ENCODE results near the gene TMEM212.

The TMEM212 gene
- total RNA-seq = 0 reads per million in 4 donors

GRCh38 chr3:171842864-171843518 lies at the start of gene TMEM212:
TSS of gene TMEM212 (plus strand) at chr3:171843349. CDS start at chr3:171843384, 35 bp downstream.
- DNase-seq = no peak

- no peak for DNase-seq
These were observed 46.4 kb upstream of the TMEM212 start for GRCh38 chr3:171796625-171797264.

GRCh38 chr3:171797265-171797679 lies 45.9 kb upstream of the TMEM212 start:
- no peak for DNase-seq

- no peak for DNase-seq
These were observed 45.3 kb upstream of the TMEM212 start for GRCh38 chr3:171797873-171798272.

GRCh38 chr3:171799501-171799900 lies 43.6 kb upstream of the TMEM212 start:
- no peak for DNase-seq

- no peak for DNase-seq
These were observed 41.2 kb upstream of the TMEM212 start for GRCh38 chr3:171801738-171802589.

GRCh38 chr3:171802590-171802956 lies 40.6 kb upstream of the TMEM212 start:
- DNase-seq = no peak

- DNase-seq = no peak
These were observed 40.1 kb upstream of the TMEM212 start for GRCh38 chr3:171803044-171803443.

GRCh38 chr3:171804618-171805389 lies 38.3 kb upstream of the TMEM212 start:
- DNase-seq = no peak

- no peak for DNase-seq
These were observed 37.5 kb upstream of the TMEM212 start for GRCh38 chr3:171805687-171806086.

- DNase-seq = peak in 1 of 5 donors; percentile 38
These were observed 36.7 kb upstream of the TMEM212 start for GRCh38 chr3:171806200-171807128.

- no peak for DNase-seq
These were observed 35.9 kb upstream of the TMEM212 start for GRCh38 chr3:171807129-171807675.

GRCh38 chr3:171807806-171808205 lies 35.3 kb upstream of the TMEM212 start:
- DNase-seq = no peak

GRCh38 chr3:171809611-171809860 lies 33.6 kb upstream of the TMEM212 start:
- DNase-seq = no peak

GRCh38 chr3:171809861-171810628 lies 33.1 kb upstream of the TMEM212 start, which contains the start of gene PLD1:
TSS of gene PLD1 (minus strand) at chr3:171810483. CDS start at chr3:171738051, 72,432 bp downstream.
- DNase-seq = peak; percentile 4 to 70 (median 7)

- DNase-seq = no peak
These were observed 32.4 kb upstream of the TMEM212 start for GRCh38 chr3:171810629-171811294.

GRCh38 chr3:171811295-171811912 lies 31.7 kb upstream of the TMEM212 start:
- peak in 1 of 5 donors; percentile 20 for DNase-seq

GRCh38 chr3:171811913-171812335 lies 31.2 kb upstream of the TMEM212 start:
- DNase-seq = no peak

GRCh38 chr3:171812811-171813210 lies 30.3 kb upstream of the TMEM212 start:
- no peak for DNase-seq
